ENCODE data around the gene CAB39. TPM values are rescaled to one million over a fixed set of nuclear protein-coding genes. Genes with fewer than 3 reads are reported as not detected.

Gene CAB39
- total RNA-seq, 1 donor from 2014 or later: 78.9 TPM

GRCh38 chr2:230672836-230673235 is 39.8 kb upstream of the CAB39 start:
- H3K9me3 ChIP-seq: no peaks in the 10 kb centered on the region
- intact Hi-C loops (cut with DNase I): no loop called here
- no peaks in the 10 kb centered on the region for H3K36me3 ChIP-seq
- no peak overlapping the region for H3K27ac ChIP-seq
- ATAC-seq (no peak), DNase-seq (no peak)
- H3K4me3 ChIP-seq: no peak overlapping the region
- TF ChIP-seq, protein P1, sequence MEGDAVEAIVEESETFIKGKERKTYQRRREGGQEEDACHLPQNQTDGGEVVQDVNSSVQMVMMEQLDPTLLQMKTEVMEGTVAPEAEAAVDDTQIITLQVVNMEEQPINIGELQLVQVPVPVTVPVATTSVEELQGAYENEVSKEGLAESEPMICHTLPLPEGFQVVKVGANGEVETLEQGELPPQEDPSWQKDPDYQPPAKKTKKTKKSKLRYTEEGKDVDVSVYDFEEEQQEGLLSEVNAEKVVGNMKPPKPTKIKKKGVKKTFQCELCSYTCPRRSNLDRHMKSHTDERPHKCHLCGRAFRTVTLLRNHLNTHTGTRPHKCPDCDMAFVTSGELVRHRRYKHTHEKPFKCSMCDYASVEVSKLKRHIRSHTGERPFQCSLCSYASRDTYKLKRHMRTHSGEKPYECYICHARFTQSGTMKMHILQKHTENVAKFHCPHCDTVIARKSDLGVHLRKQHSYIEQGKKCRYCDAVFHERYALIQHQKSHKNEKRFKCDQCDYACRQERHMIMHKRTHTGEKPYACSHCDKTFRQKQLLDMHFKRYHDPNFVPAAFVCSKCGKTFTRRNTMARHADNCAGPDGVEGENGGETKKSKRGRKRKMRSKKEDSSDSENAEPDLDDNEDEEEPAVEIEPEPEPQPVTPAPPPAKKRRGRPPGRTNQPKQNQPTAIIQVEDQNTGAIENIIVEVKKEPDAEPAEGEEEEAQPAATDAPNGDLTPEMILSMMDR (IDR thresholded peaks at IDR 0.05): no peak
- no peaks in the 10 kb centered on the region for H3K27me3 ChIP-seq
- H3K4me1 ChIP-seq: peaks cover 13% of the 10 kb centered on the region

DNA sequence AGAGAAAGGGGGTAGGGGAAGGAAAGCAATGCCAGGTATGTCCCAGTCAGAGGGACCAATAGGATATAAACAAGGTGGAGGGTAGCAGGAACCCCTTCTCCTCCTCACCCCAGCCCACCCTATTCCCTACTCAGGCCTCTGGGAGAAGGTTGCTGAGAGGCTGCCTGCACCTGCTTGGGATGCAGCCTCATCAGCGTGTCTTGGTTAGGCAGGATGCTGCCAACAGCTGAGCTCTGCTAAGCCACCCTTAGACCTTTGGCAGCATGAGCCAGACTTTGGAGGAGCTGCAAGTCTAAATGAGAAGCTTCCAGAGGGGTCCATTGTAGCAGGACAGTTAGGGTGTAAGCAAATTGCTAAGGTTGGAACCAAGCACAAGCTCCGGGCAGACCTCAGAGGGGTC is 38.2 kb upstream of the CAB39 start:
- ATAC-seq: no peak
- Histone ChIP-seq H3K4me1 (peaks cover 1% of the 10 kb centered on the region), H3K9me3 (no peaks in the 10 kb centered on the region), H3K36me3 (no peaks in the 10 kb centered on the region), H3K4me3 (no peak overlapping the region), H3K27ac (no peak overlapping the region), H3K27me3 (no peaks in the 10 kb centered on the region)
- TF ChIP-seq, protein P1 (IDR thresholded peaks at IDR 0.05): no peak
- DNase-seq: no peak
- intact Hi-C loops (cut with DNase I): no loop called here

GRCh38 chr2:230674966-230675672 is 37.5 kb upstream of the CAB39 start:
- no peaks in the 10 kb centered on the region for H3K27me3 ChIP-seq
- DNase-seq (no peak), ATAC-seq (no peak)
- H3K36me3 ChIP-seq: no peaks in the 10 kb centered on the region
- H3K4me3 ChIP-seq: no peak overlapping the region
- TF ChIP-seq, protein P1 (IDR thresholded peaks at IDR 0.05): no peak
- H3K4me1 ChIP-seq: no peaks in the 10 kb centered on the region
- intact Hi-C loops (cut with DNase I): no loop called here
- no peaks in the 10 kb centered on the region for H3K9me3 ChIP-seq
- no peak overlapping the region for H3K27ac ChIP-seq

DNA sequence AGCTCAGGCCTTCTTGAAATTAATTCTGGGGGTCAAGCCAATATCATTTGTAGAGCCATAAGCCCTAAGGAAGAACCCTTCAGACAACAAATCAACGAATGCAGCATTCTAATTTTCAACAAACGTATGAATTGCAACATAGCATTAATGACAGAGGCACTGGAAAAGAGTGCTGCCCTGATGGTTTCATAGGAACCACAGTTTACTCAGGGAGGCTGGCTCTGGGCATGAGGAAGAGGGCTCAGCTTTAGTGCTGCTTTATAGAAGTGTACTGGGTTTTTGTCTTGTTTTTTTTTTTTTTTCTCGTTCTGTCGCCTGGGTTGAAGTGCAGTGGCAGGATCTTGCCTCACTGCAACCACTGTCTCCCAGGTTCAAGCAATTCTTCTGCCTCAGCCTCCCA is 36.1 kb upstream of the CAB39 start:
- ATAC-seq (no peak), DNase-seq (no peak)
- Histone ChIP-seq H3K27ac (no peak overlapping the region), H3K4me3 (no peak overlapping the region), H3K36me3 (no peaks in the 10 kb centered on the region), H3K4me1 (no peaks in the 10 kb centered on the region), H3K9me3 (no peaks in the 10 kb centered on the region), H3K27me3 (no peaks in the 10 kb centered on the region)
- TF ChIP-seq, protein P1 (IDR thresholded peaks at IDR 0.05): no peak
- intact Hi-C loops (cut with DNase I): no loop called here

DNA sequence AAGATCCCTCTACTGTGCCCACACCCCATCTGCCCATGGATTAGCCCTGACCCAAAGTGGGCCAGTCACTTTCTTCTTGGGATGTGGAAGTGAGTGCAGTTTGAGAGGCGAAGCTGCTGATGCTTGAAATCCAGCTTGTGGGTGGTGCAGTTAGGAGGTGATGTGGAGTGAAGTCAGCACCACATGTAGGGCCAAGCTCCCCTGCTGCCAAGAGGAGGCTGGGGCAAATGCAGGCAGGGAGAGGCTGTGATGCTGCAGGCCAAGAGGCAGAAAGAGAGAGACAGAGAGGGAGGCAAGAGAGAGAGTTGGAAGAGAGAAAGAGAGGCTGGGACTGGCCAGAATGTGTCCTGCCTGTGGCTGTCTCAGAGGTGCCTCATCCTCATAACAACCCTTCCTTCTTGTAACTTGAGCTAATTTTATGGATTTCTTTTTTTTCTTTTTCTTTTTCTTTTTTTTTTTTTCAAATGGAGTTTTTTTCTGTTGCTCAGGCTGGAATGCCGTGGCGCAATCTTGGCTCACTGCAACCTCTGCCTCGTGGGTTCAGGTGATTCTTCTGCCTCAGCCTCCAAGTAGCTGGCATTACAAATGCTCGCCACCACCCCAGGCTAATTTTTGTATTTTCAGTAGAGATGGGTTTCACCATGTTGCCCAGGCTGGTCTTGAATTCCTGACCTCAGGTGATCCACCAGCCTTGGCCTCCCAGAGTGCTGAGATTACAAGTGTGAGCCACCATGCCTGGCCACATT is 35.3 kb upstream of the CAB39 start:
- Histone ChIP-seq H3K4me3 (no peak overlapping the region), H3K27me3 (no peaks in the 10 kb centered on the region), H3K27ac (no peak overlapping the region), H3K36me3 (no peaks in the 10 kb centered on the region), H3K4me1 (no peaks in the 10 kb centered on the region), H3K9me3 (no peaks in the 10 kb centered on the region)
- no peak for ATAC-seq
- intact Hi-C loops (cut with DNase I): no loop called here
- no peak for DNase-seq
- TF ChIP-seq, protein P1 (IDR thresholded peaks at IDR 0.05): no peak

Data from upper lobe of right lung (tissue), 1 donor.